Esophagus muscularis mucosa (tissue), 3 donors: ENCODE data around the gene SLC22A2.

Experiments used
- POLR2A ChIP-seq: fragments of 450-650 bp; IDR thresholded peaks from one replicate; pipeline ENCODE4 v1.6.1; 2017; ENCODE audit warnings: antibody characterized with exemption, moderate library complexity, mild to moderate bottlenecking, low read depth
- POLR2AphosphoS5 ChIP-seq, 2 donors: sonication (generic); formaldehyde crosslinking; IDR thresholded peaks; one replicate each; pipeline ENCODE4 v1.6.1; 2017; ENCODE audit warnings: antibody characterized with exemption in 2 of 2
- TF ChIP-seq, protein P1 (sequence below), 3 experiments: fragments of 200-600 bp in 2 of 3; fragments of 450-650 bp in 1 of 3; sonication (generic) in 2 of 3; IDR thresholded peaks; one replicate each; pipeline ENCODE4 v1.5.1; 2017 to 2019; ENCODE audit warnings: antibody characterized with exemption in 3 of 3, mild to moderate bottlenecking in 2 of 3, moderate library complexity in 1 of 3

DNA sequence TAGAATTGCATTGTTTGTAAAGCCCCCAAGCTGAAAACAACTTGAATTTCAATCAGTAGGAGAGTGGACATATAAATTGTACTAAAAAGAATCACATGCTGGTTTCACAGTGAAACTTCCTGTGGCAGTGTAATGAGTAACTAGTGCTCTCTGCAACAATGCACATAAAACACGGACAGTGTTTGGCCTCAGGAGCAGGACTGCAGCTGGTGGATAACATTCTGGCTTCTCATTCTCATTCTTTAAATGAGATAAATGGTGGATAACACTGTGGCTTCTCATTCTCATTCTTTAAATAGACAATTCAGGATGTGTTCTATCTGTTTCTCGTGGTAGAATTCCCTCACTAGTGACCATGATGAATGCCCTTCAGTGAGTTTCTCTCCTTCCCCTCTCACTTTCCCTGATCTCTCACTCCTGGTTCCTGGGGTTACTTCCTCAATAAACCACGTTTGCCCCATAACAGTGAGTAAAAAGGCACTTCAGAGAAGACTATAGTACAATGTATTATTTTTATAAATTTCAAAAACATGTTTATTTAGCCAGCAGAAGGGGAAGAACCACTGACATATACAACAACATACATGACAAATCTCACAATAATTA lies 59.9 kb downstream of the SLC22A2 start:
- TF ChIP-seq POLR2A, result no peak
- TF ChIP-seq, protein P1, sequence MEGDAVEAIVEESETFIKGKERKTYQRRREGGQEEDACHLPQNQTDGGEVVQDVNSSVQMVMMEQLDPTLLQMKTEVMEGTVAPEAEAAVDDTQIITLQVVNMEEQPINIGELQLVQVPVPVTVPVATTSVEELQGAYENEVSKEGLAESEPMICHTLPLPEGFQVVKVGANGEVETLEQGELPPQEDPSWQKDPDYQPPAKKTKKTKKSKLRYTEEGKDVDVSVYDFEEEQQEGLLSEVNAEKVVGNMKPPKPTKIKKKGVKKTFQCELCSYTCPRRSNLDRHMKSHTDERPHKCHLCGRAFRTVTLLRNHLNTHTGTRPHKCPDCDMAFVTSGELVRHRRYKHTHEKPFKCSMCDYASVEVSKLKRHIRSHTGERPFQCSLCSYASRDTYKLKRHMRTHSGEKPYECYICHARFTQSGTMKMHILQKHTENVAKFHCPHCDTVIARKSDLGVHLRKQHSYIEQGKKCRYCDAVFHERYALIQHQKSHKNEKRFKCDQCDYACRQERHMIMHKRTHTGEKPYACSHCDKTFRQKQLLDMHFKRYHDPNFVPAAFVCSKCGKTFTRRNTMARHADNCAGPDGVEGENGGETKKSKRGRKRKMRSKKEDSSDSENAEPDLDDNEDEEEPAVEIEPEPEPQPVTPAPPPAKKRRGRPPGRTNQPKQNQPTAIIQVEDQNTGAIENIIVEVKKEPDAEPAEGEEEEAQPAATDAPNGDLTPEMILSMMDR (IDR thresholded peaks at IDR 0.05), result no peak
- TF ChIP-seq POLR2AphosphoS5 (IDR thresholded peaks at IDR 0.05), result no peak
